GM18858 (cell line): ENCODE data around the gene CAMSAP1.

Experiments
- ATAC-seq: cut with Tn5 transposase; IDR thresholded peaks from one replicate; pipeline ENCODE4 v1.9.1; 2021; ENCODE audit not compliant: unreplicated experiment

CAMSAP1 gene

GRCh38 chr9:135763716-135764446, 143.5 kb downstream of the CAMSAP1 start:
- ATAC-seq, result no peak

DNA sequence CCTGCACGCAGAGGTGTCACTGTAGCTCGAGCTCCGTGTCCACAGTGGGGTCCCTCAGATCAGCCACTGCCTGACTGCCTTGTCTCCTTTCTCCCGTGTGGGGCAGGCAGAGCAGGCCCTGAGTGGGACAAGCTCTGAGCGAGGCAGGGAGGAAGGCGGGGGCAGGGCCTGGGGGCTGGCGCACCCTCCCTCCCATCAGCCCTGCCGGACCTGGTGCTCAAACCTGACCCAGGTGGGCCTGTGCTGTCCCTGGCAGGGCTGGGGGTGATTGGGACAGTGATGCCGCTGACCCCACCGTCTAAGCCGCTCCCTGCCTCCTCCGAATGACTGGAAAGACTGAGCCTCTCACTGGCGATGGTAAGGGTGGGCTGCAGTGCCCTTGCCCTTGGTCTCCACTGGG, 144.4 kb downstream of the CAMSAP1 start:
- ATAC-seq, result no peak

- ATAC-seq, result no peak
These were observed 145.5 kb downstream of the CAMSAP1 start for GRCh38 chr9:135761845-135762168.

DNA sequence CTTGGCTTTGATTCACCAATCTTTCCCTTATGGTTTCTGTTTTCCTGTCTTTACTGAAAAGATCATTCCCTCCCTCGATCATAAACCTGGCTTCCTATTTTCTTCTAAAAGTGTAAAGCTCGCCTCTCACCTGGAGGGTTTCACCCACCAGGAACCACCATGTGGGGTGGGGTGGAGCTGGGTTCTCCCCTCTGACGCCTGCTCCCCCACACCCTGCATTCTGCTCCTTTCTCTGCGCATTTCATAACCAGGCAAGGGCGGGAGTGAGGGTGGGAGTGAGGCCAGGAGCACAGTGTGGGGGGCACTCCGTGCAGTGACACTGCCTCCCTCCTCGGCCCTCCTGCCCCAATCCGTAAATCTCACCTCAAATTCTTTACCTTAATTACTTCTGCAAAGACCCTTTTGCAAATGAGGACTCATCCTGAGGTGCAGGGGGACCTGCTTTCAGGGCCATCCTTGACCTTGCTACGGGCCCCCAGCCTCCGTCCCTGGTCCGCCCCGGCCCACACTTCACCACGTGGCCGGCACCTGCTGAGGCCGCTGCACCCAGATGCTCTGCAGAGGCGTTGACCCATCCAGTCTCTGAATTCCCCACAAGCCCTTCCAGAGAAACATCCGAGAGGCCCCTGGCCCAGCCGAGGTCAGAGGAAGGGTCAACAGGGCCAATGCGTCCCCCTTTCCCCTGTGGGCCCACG, 146.0 kb downstream of the CAMSAP1 start:
- no peak for ATAC-seq

GRCh38 chr9:135760465-135760864, 146.9 kb downstream of the CAMSAP1 start:
- no peak for ATAC-seq

DNA sequence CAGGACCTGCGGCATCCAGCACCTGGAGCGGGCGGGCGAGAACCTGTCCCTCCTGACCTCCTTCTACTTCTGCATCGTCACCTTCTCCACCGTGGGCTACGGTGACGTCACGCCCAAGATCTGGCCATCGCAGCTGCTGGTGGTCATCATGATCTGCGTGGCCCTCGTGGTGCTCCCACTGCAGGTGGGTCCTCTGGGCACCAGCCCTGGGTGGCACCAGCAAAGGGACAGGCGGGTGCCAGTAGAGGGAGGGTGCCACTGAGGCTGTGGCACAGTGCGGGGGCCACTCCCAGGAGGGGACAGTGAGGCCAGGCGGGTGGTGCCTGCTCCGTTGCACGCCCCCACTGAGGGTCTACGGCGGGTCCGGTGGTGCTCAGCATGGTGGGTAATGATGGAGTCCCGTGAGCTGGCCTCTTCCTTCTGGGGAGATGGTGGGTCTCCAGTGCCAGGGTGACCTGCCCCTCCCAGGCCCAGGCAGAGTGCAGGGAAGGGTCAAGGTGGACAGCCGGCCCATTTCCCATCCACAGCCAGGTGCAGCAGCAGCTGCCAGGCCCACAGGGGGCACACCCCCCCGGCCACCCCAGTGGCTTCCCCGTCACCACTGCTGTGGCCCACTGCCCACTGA, 147.6 kb downstream of the CAMSAP1 start:
- ATAC-seq, result no peak

- no peak for ATAC-seq
These were observed 148.5 kb downstream of the CAMSAP1 start for GRCh38 chr9:135758870-135759269.
